HG03045 (cell line): Measurements from ENCODE around the gene MEGF11.

ENCODE experiments used
- ATAC-seq: cut with Tn5 transposase; IDR thresholded peaks from one replicate; pipeline ENCODE4 v1.9.1; 2021; ENCODE audit warnings: mild to moderate bottlenecking, moderate library complexity; ENCODE audit not compliant: unreplicated experiment

Gene MEGF11

GRCh38 chr15:66147440-66147839 lies 106.1 kb downstream of the MEGF11 start:
- ATAC-seq: no peak

GRCh38 chr15:66145726-66146182 lies 107.8 kb downstream of the MEGF11 start:
- ATAC-seq: no peak

- no peak for ATAC-seq
These were observed 108.4 kb downstream of the MEGF11 start for GRCh38 chr15:66144978-66145725.

GRCh38 chr15:66142285-66142684 lies 111.3 kb downstream of the MEGF11 start:
- ATAC-seq: no peak

- no peak for ATAC-seq
These were observed 113.9 kb downstream of the MEGF11 start for GRCh38 chr15:66139591-66140207.

GRCh38 chr15:66138892-66139590 lies 114.5 kb downstream of the MEGF11 start:
- no peak for ATAC-seq

GRCh38 chr15:66138096-66138783 lies 115.3 kb downstream of the MEGF11 start:
- ATAC-seq: no peak

GRCh38 chr15:66136948-66137347 lies 116.6 kb downstream of the MEGF11 start:
- ATAC-seq: no peak

GRCh38 chr15:66135664-66136063 lies 117.9 kb downstream of the MEGF11 start:
- no peak for ATAC-seq

- ATAC-seq: no peak
These were observed 119.3 kb downstream of the MEGF11 start for GRCh38 chr15:66134284-66134683.

GRCh38 chr15:66133247-66133885 lies 120.2 kb downstream of the MEGF11 start:
- ATAC-seq: no peak

- no peak for ATAC-seq
These were observed 121.2 kb downstream of the MEGF11 start for GRCh38 chr15:66132251-66132816.

GRCh38 chr15:66131831-66132230 lies 121.7 kb downstream of the MEGF11 start:
- ATAC-seq: no peak

- ATAC-seq: no peak
These were observed 122.3 kb downstream of the MEGF11 start for GRCh38 chr15:66131200-66131599.

- no peak for ATAC-seq
These were observed 123.0 kb downstream of the MEGF11 start for GRCh38 chr15:66130496-66131034.

GRCh38 chr15:66129586-66129985 lies 124.0 kb downstream of the MEGF11 start:
- ATAC-seq: no peak

- ATAC-seq: no peak
These were observed 125.4 kb downstream of the MEGF11 start for GRCh38 chr15:66128116-66128680.

GRCh38 chr15:66126456-66126855 lies 127.1 kb downstream of the MEGF11 start:
- ATAC-seq: no peak

- ATAC-seq: no peak
These were observed 127.5 kb downstream of the MEGF11 start for GRCh38 chr15:66126031-66126441.

GRCh38 chr15:66124651-66125050 lies 128.9 kb downstream of the MEGF11 start:
- no peak for ATAC-seq
